Measurements from ENCODE around the gene ZP1. TPM values are rescaled to one million over a fixed set of nuclear protein-coding genes. Genes with fewer than 3 reads are reported as not detected.

ZP1 gene
- total RNA-seq, 6 experiments from 2014 or later, result 0.13 to 0.30 (median 0.29) TPM; not detected in 3

GRCh38 chr11:60869451-60869825, 2.1 kb downstream of the ZP1 start:
- H3K27me3 Mint-ChIP-seq (ENCODE audit: insufficient read depth), result peaks cover 12% of the 10 kb centered on the region
- TF ChIP-seq, protein P1, sequence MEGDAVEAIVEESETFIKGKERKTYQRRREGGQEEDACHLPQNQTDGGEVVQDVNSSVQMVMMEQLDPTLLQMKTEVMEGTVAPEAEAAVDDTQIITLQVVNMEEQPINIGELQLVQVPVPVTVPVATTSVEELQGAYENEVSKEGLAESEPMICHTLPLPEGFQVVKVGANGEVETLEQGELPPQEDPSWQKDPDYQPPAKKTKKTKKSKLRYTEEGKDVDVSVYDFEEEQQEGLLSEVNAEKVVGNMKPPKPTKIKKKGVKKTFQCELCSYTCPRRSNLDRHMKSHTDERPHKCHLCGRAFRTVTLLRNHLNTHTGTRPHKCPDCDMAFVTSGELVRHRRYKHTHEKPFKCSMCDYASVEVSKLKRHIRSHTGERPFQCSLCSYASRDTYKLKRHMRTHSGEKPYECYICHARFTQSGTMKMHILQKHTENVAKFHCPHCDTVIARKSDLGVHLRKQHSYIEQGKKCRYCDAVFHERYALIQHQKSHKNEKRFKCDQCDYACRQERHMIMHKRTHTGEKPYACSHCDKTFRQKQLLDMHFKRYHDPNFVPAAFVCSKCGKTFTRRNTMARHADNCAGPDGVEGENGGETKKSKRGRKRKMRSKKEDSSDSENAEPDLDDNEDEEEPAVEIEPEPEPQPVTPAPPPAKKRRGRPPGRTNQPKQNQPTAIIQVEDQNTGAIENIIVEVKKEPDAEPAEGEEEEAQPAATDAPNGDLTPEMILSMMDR (IDR thresholded peaks at IDR 0.05), result no peak
- no peaks in the 10 kb centered on the region for H3K36me3 Mint-ChIP-seq (ENCODE audit: low read depth)
- no peak overlapping the region for H3K4me3 Mint-ChIP-seq
- DNase-seq, result no peak
- no peak overlapping the region for H3K27ac Mint-ChIP-seq
- no peaks in the 10 kb centered on the region for H3K9me3 Mint-ChIP-seq
- peaks cover 23% of the 10 kb centered on the region for H3K4me1 Mint-ChIP-seq (ENCODE audit: low read depth)

- H3K27me3 Mint-ChIP-seq (ENCODE audit: insufficient read depth), result peaks cover 5% of the 10 kb centered on the region
- DNase-seq, result no peak
- TF ChIP-seq, protein P1 (IDR thresholded peaks at IDR 0.05), result no peak
- no peaks in the 10 kb centered on the region for H3K9me3 Mint-ChIP-seq
- H3K4me1 Mint-ChIP-seq (ENCODE audit: low read depth), result peaks cover 23% of the 10 kb centered on the region
- H3K4me3 Mint-ChIP-seq, result no peak overlapping the region
- H3K36me3 Mint-ChIP-seq (ENCODE audit: low read depth), result no peaks in the 10 kb centered on the region
- H3K27ac Mint-ChIP-seq, result no peak overlapping the region
Measured at GRCh38 chr11:60870276-60870675, 2.9 kb downstream of the ZP1 start.

DNA sequence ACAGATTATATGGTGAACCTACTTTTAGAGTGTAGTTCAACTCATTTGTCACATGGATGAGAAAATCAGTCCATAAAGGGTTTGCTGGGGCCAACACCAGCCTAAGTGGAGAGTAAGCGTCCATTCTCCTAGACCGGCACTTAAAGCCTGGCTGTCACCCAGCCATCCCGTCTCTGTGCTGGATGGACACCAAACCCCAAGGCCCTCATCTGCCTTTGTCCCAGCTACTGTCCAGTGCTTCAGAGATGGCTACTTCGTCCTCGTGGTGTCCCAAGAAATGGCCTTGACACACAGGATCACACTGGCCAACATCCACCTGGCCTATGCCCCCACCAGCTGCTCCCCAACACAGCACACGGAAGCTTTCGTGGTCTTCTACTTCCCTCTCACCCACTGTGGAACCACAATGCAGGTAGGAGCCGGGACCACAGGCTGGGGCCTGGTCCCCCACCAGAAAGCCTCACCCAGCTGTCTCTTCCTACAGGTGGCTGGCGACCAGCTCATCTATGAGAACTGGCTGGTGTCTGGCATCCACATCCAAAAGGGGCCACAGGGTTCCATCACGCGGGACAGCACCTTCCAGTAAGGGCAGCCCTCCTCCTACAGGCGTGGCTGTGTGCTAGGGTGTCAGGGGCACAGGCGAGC, 3.5 kb downstream of the ZP1 start:
- TF ChIP-seq, protein P1 (IDR thresholded peaks at IDR 0.05), result no peak
- H3K27ac Mint-ChIP-seq, result no peak overlapping the region
- H3K36me3 Mint-ChIP-seq (ENCODE audit: low read depth), result no peaks in the 10 kb centered on the region
- H3K9me3 Mint-ChIP-seq, result no peaks in the 10 kb centered on the region
- peaks cover 2% of the 10 kb centered on the region; the same call in 1 of the 2 replicates for H3K27me3 Mint-ChIP-seq (ENCODE audit: insufficient read depth)
- peaks cover 23% of the 10 kb centered on the region for H3K4me1 Mint-ChIP-seq (ENCODE audit: low read depth)
- no peak for DNase-seq
- no peak overlapping the region for H3K4me3 Mint-ChIP-seq

DNA sequence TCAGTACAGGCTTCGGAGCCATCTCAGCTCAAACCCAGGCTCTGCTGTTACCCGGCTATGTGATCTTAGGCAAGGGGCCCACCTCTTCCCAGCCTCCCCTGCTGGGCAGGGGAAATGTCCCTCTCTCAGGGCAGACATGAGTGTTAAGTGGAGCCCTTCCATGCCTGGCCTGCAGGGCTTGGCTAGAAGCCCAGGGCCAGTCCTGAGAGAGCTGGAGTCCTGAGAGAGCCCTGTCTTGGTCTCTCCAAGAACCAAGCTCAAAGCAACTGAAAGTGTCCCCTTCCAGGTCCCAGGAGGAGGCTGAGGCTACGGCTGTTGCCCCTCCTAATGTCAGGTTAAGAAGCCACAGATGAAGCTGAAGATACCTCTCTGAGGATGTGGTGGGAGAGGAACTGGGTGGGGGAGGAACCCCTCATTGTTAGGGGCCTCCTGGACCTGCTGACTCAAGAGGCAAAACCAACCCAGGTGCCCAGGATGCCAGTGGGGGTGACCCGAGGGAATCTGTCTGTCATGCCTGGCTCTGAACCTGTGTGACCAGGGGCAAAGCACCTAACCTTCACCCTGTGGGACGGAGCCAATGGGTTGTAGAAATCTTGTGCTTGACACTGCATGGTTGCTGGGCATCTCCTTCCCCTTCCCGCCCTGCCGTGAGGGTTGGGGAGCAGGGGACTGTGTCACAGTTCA, 4.2 kb downstream of the ZP1 start:
- no peaks in the 10 kb centered on the region for H3K9me3 Mint-ChIP-seq
- peak; percentile 32 for DNase-seq

DNA sequence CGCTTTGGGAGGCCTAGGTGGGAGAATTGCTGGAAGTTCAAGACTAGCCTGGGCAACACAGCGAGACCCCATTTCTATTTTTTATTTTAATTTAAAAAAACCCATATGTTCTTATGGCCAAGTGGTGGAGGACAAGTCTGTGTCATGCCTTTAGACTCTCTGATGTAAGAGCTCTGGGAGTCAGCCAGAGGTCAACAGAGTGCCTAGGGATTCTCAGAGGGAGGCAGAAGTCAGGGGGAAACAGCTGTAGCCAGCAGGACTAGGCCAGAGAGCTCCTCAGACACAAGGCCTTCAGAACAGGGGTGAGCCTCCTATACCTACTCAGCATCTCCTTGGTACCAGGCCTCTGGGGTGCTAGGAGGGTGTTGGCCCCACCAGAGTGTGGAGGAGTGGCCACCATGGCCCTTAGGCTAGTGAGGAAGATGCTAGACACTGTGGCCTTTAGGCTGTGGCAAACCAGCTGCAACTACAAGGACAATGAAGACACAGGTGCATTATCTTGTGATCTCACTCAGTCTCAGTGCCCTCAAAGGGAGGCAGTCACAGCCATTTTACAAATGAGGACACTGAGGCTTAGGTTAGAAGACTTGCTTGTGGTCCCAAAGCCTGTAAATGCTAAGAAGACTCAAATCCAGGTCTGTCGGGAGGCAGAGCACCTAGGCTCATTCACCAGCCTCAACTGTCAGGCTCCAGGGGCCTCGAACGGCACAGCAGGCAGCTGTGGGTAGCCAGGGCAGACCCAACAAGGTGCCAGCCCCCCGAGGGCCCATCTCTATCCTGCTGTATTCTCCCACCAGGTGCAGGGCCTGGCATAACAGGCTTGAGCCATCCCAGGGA, 5.0 kb downstream of the ZP1 start:
- H3K36me3 Mint-ChIP-seq (ENCODE audit: low read depth), result peaks cover under 1% of the 10 kb centered on the region; the same call in 1 of the 2 replicates
- peaks cover 5% of the 10 kb centered on the region for H3K27me3 Mint-ChIP-seq (ENCODE audit: insufficient read depth)
- no peak overlapping the region for H3K4me3 Mint-ChIP-seq
- H3K27ac Mint-ChIP-seq, result no peak overlapping the region
- DNase-seq, result no peak
- H3K9me3 Mint-ChIP-seq, result no peaks in the 10 kb centered on the region
- H3K4me1 Mint-ChIP-seq (ENCODE audit: low read depth), result peaks cover 23% of the 10 kb centered on the region
- TF ChIP-seq, protein P1 (IDR thresholded peaks at IDR 0.05), result no peak

More for the DNA sequence above, 4.2 kb downstream of the ZP1 start:
- TF ChIP-seq, protein P1 (IDR thresholded peaks at IDR 0.05), result peak; percentile 37
- H3K27me3 Mint-ChIP-seq (ENCODE audit: insufficient read depth), result peaks cover 5% of the 10 kb centered on the region
- H3K27ac Mint-ChIP-seq, result no peak overlapping the region
- H3K4me1 Mint-ChIP-seq (ENCODE audit: low read depth), result peaks cover 23% of the 10 kb centered on the region
- no peaks in the 10 kb centered on the region for H3K36me3 Mint-ChIP-seq (ENCODE audit: low read depth)
- H3K4me3 Mint-ChIP-seq, result no peak overlapping the region; the same call in 1 of the 2 replicates

All from HFFc6 (cell line).